Hepatocyte (in vitro differentiated cells): ENCODE measurements around the gene GJD4.

Source experiments
- CTCF ChIP-seq: fragments of 200-600 bp; sonication (generic); IDR thresholded peaks from 2 replicates; pipeline ENCODE4 v1.5.1; 2016; ENCODE audit warnings: antibody characterized with exemption, mild to moderate bottlenecking; ENCODE audit not compliant: poor library complexity
- EZH2 ChIP-seq: fragments of 200-600 bp; sonication (generic); IDR thresholded peaks from 2 replicates; pipeline ENCODE4 v1.6.1; 2016; ENCODE audit warnings: antibody characterized with exemption, mild to moderate bottlenecking, borderline replicate concordance

- TF ChIP-seq CTCF = no peak
- no peak for TF ChIP-seq EZH2
These were observed 36.0 kb downstream of the GJD4 start for GRCh38 chr10:35640951-35641675.
